H7 (cell line): ENCODE measurements around the gene FAM24A. TPM values are rescaled to one million over a fixed set of nuclear protein-coding genes. Genes with fewer than 3 reads are reported as not detected.
"Not testable (repeated sequence)": the region's sequence is repeated elsewhere in the genome, so short reads cannot be mapped to it uniquely, and the experiment has no call there.

ENCODE experiments used
- DNase-seq: peaks from one replicate; pipeline ENCODE4 v3.0.0; 2012
- H3K27me3 ChIP-seq: 2 replicates; pipeline ENCODE4 v1.6.0; 2011; ENCODE audit warnings: mild to moderate bottlenecking, low read length; ENCODE audit not compliant: control insufficient read depth, insufficient read depth
- H3K36me3 ChIP-seq: replicated peaks from 2 replicates; pipeline ENCODE4 v1.5.1; 2011; ENCODE audit warnings: low read length; ENCODE audit not compliant: control insufficient read depth, insufficient read depth
- H3K4me3 ChIP-seq: 2 replicates; pipeline ENCODE4 v1.5.1; 2011; ENCODE audit warnings: low read depth, mild to moderate bottlenecking, control low read depth, low read length, moderate library complexity; ENCODE audit not compliant: insufficient read depth
- total RNA-seq: library from RNA; depleted of rRNA; stranded (reverse); fragments of >200 nt; shearing (Covaris generic); gene quantifications from 2 replicates; pipeline ENCODE4 v1.2.3, GENCODE V29; 2014; rRNA removed

FAM24A gene, protein sequence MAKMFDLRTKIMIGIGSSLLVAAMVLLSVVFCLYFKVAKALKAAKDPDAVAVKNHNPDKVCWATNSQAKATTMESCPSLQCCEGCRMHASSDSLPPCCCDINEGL
- not detected in 2 replicates for total RNA-seq

DNA sequence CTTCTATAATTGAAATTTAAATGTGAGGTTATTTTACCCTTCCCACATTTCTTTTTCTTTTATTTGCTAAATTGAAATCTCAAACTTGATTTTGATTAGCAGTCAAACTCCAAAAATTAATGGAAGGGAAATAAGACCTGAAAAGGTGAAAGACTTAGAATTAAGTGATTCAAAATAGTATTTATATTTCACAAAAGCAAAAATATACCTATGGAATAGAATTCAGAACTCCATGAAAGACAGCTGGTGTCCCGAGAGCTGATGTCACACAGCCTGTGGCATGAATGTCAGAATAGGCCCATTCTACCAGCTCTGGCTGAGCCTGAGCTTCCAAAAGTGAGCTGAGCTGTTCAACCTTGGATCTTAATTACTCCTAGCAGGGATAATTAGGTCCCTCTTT is at the start of gene FAM24A:
Gene FAM24A, plus strand, starts transcription at position 301 of the 400 bp plus-strand sequence. CDS start 1,025 bp downstream, outside the sequence.
- Histone ChIP-seq H3K36me3 (no peaks in the 10 kb centered on the region), H3K27me3 (no peaks in the 10 kb centered on the region), H3K4me3 (no peak within 1 kb of the TSS)
- no peak for DNase-seq

DNA sequence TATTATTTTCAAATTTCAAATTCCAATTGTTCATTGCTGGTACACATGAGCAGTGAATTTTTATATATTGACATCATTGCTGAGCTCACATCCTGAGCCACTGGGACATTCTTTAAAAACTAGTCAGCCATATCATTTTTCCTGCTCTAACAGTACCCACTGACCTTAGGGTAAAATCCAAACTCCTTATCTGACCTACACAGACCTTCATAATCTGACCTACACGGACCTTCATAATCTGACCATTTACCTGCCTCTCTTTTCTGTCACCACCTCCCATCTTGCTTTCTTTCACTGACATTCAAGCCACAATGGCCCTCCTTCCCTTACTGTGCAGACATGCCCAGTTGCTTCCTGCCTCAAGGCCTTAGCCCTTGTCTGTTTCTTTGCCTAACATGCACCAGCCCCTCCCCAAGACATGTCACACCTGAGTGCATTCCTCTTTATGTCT is 48.7 kb upstream of the FAM24A start:
- no peak for DNase-seq
- no peak overlapping the region for H3K4me3 ChIP-seq
- H3K27me3 ChIP-seq = no peaks in the 10 kb centered on the region

DNA sequence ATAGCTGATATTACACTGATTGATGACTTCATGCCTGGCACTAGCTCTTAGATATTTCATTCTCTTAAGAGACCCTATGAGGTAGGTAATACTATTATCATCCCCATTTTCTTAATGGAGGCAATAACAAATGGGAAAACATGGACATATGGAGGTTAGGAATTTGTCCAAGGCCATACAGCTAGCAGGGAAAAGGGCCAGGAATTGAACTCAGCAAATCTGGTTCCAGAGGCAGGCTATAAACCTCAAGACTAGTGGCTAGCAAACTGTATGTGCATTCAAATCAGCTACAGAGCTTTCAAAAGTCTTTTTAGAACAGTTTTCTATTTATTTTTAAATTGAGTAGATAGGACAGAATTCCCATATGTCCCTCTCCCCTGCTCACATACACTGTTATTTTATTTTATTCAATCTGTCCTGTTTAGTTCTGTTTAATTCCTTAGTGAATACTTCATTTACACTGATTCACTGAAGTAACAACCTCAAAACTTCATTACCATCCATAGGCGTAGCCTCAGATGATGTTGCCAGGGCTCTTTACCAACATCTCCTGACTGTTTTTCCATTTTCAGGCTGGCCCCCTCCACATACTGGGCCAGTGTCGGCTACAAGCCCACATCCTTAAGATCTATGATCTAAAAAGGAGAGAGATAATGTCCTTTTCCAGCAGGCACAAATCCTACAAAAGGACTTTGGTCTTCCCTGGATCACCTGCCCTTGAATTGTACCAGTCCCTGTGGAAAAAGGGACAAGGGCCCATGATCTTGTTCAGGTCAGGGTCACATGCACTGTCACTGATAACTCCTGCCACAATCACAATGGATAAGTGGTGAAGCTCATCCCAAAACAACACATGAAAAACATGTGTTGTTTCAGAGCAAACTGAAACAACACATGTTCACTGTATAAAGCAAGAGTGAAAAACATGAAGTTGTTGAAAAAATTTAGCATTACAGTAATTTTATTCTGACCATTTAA is 46.9 kb upstream of the FAM24A start:
- Histone ChIP-seq H3K27me3 (no peaks in the 10 kb centered on the region), H3K36me3 (no peaks in the 10 kb centered on the region), H3K4me3 (no peak overlapping the region)
- no peak for DNase-seq

More for the DNA sequence above, 48.7 kb upstream of the FAM24A start:
- no peaks in the 10 kb centered on the region for H3K36me3 ChIP-seq

DNA sequence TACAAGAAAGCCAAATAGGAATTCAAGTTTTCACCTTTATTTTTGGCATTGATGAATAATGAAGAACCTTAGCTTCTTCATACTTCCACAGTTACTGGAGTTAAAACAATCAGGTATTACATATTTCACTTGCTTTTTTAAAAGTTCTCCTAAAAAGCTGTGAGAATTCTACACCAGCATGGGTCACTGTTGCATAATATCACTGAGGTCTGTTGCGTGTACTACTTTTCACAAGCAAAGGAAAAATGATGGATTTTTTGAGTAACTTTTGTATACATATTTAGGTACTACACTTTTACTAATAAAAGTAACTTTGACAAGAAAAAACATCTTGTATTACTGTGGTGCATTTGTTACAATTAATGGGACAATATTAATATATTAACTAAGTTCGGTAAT is 46.2 kb upstream of the FAM24A start:
- H3K4me3 ChIP-seq = no peak overlapping the region
- H3K36me3 ChIP-seq = no peaks in the 10 kb centered on the region
- H3K27me3 ChIP-seq = no peaks in the 10 kb centered on the region
- DNase-seq = no peak

DNA sequence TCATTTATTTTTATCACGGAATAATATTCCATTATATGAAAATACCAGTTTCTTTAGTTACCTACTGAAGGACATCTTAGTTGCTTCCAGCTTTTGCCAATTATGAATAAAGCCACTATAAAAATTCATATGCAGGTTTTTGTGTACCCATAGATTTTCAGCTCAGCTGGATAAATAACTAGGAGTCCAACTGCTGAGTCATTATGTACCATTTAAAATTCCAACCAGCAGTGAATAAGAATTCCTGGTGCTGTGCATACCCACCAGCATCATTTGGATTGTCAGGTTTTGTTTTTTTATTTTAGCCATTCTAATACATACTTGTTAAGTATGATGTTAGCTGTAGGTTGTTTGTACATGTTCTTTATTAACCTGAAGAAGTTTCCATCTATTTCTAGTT is 45.5 kb upstream of the FAM24A start:
- no peaks in the 10 kb centered on the region for H3K27me3 ChIP-seq
- H3K4me3 ChIP-seq = no peak overlapping the region
- H3K36me3 ChIP-seq = no peaks in the 10 kb centered on the region
- DNase-seq = no peak

DNA sequence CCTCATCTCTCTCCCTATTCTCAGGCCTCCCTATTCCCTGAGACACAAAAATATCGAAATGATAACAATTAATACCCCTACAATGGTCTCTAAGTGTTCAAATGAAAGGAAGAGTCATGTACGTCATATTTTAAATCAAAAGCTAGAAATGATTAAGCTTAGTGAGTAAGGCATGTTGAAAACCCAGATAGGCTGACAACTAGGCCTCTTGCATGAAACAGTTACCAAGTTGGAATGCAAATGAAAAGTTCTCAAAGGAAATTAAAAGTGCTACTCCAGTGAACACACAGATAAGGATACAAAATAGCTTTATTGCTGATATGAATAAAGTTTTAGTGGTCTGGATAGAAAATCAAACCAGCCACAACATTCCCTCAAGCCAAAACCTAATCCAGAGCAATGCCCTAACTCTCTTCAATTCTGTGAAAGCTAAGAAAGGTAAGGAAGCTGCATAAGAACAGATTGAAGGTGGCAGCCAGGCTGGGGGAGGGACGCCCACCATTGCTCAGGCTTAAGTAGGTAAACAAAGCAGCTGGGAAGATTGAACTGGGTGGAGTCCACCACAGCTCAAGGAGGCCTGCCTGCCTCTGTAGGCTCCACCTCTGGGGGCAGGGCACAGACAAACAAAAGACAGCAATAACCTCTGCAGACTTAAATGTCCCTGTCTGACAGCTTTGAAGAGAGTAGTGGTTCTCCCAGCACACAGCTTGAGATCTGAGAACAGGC is 43.5 kb upstream of the FAM24A start:
- not testable (repeated sequence) for H3K36me3 ChIP-seq, DNase-seq, H3K4me3 ChIP-seq

DNA sequence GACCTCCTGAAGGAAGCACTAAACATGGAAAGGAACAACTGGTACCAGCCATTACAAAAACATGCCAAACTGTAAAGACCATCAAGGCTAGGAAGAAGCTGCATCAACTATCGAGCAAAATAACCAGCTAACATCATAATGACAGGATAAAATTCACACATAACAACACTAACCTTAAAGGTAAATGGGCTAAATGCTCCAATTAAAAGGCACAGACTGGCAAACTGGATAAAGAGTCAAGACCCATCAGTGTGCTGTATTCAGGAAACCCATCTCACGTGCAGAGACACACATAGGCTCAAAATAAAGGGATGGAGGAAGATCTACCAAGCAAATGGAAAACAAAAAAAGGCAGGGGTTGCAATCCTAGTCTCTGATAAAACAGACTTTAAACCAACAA is 41.6 kb upstream of the FAM24A start:
- DNase-seq, H3K36me3 ChIP-seq, H3K4me3 ChIP-seq: not testable (repeated sequence)

More for the DNA sequence above, 43.5 kb upstream of the FAM24A start:
- H3K27me3 ChIP-seq = not testable (repeated sequence)

DNA sequence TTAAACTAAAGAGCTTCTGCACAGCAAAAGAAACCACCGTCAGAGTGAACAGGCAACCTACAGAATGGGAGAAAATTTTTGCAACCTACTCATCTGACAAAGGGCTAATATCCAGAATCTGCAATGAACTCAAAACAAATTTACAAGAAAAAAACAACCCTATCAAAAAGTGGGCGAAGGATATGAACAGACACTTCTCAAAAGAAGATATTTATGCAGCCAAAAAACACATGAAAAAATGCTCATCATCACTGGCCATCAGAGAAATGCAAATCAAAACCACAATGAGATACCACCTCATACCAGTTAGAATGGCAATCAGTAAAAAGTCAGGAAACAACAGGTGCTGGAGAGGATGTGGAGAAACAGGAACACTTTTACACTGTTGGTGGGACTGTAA is 38.5 kb upstream of the FAM24A start:
- not testable (repeated sequence) for H3K36me3 ChIP-seq, H3K4me3 ChIP-seq, DNase-seq, H3K27me3 ChIP-seq

More for the DNA sequence above, 41.6 kb upstream of the FAM24A start:
- not testable (repeated sequence) for H3K27me3 ChIP-seq

DNA sequence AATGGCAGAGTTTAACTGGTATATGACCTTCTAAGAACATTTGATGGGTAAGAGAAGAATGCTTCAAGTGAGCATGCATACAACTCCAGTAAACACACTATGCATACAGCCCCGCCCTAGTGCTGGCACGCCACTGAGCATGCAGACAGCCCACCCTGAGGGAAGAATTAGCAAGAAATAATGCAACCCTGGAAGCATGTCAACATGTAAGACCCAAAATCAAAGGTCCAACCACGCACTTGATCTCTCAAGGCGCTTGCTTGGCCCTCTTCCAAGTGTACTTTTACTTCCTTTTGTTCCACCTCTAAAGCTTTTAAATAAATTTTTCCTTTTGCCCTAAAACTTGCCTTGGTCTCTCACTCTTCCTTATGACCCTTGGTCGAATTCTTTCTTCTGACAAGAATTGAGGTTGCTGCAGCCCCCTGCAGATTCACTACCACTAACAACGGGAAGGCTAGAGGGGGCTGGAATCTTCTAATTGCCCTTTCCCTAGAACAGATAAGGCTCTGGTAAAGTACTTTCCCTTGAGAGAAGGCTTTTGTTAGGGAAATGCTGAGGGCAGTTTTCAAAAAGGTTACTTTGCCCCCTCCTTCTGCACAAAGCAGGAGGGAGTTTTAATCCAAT is 34.5 kb upstream of the FAM24A start:
- H3K4me3 ChIP-seq = no peak overlapping the region
- H3K36me3 ChIP-seq = no peaks in the 10 kb centered on the region
- H3K27me3 ChIP-seq = peaks cover 14% of the 10 kb centered on the region
- DNase-seq = peak; percentile 59

DNA sequence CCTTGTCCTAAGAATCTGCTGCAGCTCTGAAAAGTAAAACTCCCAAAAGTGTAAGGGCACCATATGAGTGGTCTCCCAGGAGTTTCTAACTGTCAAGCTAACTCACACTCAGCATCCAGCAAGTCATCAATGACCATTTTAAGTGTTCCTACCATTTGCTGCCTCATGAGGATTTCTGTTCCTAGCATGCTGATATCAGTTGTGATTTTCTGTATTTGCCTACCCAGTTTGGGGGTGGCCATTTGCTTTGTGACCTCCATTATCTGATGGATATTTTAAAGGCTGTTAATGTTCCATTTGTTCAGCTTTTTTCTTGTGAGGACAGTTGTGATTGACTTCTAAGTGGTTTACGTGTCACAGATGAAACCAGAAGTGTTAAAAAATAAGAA is 33.9 kb upstream of the FAM24A start:
- Histone ChIP-seq H3K27me3 (peaks cover 15% of the 10 kb centered on the region), H3K4me3 (no peak overlapping the region), H3K36me3 (no peaks in the 10 kb centered on the region)
- no peak for DNase-seq

DNA sequence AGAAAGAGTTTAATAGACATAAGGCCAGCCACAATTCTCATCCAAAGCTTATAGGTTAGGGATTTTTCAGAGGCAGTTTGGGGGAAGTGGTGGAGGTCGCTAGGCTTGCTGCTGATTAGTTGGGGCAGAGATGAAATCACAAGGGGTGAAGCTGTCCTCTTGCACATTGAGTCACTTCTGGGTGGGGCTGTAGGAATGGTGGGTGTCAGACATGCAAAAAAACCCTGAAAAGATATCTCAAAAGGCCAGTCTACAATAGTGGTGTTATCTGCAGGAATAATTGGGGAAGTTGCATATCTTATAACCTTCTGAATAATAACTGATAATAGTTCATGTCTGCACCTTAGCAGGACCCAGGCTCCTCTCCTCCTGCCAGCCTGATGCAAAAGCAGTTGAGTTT is 33.1 kb upstream of the FAM24A start:
- H3K36me3 ChIP-seq = no peaks in the 10 kb centered on the region
- peaks cover 15% of the 10 kb centered on the region for H3K27me3 ChIP-seq
- H3K4me3 ChIP-seq = no peak overlapping the region
- no peak for DNase-seq

DNA sequence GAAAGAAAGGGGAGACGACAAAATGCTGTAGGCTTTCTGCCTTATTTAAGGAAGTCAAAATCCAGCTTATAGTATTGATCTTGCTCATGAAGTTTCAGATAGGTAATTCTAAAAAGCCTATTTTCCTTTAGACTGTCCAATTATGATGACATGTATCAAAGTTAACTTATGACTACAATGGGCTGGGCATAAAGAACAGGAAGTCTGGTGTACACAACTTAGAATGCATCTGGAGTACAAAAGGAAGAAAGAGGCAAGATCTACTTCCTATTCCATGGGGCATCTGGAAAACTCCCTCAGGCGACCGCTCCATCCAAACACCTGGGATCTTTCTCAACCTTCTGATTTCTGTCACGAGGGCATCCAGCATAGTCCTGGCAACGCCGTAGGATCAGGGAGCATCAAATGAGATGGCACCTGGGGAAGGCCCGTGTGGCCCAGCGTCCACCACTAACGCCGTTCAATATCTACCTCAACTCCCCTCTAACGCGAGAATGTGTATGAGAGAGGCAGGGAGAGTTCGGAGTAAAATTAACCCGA is 31.5 kb upstream of the FAM24A start:
- peaks cover 15% of the 10 kb centered on the region for H3K27me3 ChIP-seq
- H3K36me3 ChIP-seq = no peaks in the 10 kb centered on the region
- DNase-seq = no peak
- peak overlapping the region; percentile 41 for H3K4me3 ChIP-seq

DNA sequence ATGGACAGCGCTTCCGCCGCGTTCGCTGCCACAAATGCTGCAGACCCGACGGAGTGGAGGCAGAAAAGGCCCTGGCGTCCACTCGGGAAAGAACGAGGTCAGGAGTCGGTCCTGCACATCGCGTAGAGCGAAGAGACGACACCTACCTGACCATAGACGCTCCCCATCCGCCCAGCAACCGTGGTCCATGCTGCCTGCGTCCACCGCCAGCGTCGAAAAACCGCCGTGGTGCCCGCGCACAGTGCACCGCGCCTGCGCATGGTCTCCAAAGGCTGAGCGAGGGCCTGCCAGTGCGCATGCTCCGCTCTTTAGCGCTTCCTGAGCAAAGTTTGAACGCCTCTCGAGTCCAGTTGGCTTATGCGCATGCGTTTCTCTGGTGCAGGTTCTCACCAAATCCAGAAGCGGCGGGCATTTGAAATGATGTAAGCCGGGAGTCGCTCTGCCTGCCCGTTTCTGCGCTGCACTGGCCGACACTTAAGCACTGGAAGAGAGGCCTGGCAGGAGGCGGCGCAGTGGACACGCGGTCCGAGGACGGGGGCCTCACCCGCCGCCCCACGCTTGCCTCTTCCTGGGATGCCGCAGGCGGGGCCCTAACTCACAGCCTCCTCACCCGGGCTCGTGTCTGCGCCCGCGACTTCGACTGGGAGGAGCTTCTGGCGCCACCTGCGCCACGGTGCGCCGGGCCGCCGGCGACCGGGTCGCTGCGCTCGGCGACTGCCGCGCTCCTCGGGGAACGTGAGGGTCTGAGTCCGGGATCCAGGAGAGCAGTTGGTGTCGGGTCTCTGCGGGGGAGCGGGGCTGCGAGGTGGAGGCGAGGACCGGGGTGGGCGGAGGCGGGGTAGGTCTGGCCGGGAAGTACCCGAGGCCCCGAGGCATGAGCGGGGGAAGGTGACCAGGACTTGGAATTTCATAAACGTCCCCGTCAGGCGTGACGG is 30.8 kb upstream of the FAM24A start, which contains the start of gene FAM24B:
Gene FAM24B, minus strand, starts transcription at position 243 of the 935 bp plus-strand sequence. CDS start 29,066 bp downstream, outside the sequence.
- Histone ChIP-seq H3K36me3 (no peaks in the 10 kb centered on the region), H3K4me3 (peak within 1 kb of the TSS; percentile 41), H3K27me3 (peaks cover 15% of the 10 kb centered on the region)
- peak; percentile 28 for DNase-seq
